SU-DHL-6 (cell line): ENCODE measurements around the gene TRIM2.

Source experiments
- CTCF ChIP-seq: fragments of 200-600 bp; sonication (generic); IDR thresholded peaks from one replicate; pipeline ENCODE4 v1.5.1; 2017; ENCODE audit warnings: antibody characterized with exemption, mild to moderate bottlenecking, low read length, moderate library complexity; ENCODE audit not compliant: insufficient read depth, poor library complexity, severe bottlenecking
- EZH2phosphoT487 ChIP-seq: fragments of 200-600 bp; sonication (generic), shearing (Covaris generic); conservative IDR thresholded peaks from 2 replicates; pipeline ENCODE4 v1.6.1; 2018; ENCODE audit warnings: mild to moderate bottlenecking, antibody characterized with exemption, low read length, moderate library complexity, mixed read lengths

GRCh38 chr4:153242839-153243324 lies 38.6 kb downstream of the TRIM2 start:
- TF ChIP-seq CTCF (no peak), EZH2phosphoT487 (no peak)
